ENCODE results near the gene PIP4K2A. TPM values are rescaled to one million over a fixed set of nuclear protein-coding genes. Genes with fewer than 3 reads are reported as not detected.

Gene PIP4K2A
- total and polyA plus RNA-seq, 12 donors: 12.3 to 70.6 (median 28.5) TPM

- 64 to 71% (median 69%) methylated on average over 4 of the region's 4 CpGs for WGBS, 4 donors
- Histone ChIP-seq H3K27ac (no peak overlapping the region), H3K27me3 (no peaks in the 10 kb centered on the region), H3K4me3 (no peak overlapping the region), H3K9me3 (replicated peaks in 1 of 3) (no peaks in the 10 kb centered on the region), H3K4me1 (replicated peaks in 1 of 2) (peaks cover 2 to 36% of the 10 kb centered on the region in 2 donors), H3K36me3 (replicated peaks in 1 of 2) (no peaks in the 10 kb centered on the region)
- no peak for DNase-seq
- intact Hi-C loops (cut with DNase I): no loop called here
- no peak for TF ChIP-seq POLR2A (IDR thresholded peaks at IDR 0.05)
- TF ChIP-seq, protein P1, sequence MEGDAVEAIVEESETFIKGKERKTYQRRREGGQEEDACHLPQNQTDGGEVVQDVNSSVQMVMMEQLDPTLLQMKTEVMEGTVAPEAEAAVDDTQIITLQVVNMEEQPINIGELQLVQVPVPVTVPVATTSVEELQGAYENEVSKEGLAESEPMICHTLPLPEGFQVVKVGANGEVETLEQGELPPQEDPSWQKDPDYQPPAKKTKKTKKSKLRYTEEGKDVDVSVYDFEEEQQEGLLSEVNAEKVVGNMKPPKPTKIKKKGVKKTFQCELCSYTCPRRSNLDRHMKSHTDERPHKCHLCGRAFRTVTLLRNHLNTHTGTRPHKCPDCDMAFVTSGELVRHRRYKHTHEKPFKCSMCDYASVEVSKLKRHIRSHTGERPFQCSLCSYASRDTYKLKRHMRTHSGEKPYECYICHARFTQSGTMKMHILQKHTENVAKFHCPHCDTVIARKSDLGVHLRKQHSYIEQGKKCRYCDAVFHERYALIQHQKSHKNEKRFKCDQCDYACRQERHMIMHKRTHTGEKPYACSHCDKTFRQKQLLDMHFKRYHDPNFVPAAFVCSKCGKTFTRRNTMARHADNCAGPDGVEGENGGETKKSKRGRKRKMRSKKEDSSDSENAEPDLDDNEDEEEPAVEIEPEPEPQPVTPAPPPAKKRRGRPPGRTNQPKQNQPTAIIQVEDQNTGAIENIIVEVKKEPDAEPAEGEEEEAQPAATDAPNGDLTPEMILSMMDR (IDR thresholded peaks at IDR 0.05): no peak
Observed at GRCh38 chr10:22643116-22643515, 71.3 kb downstream of the PIP4K2A start.

DNA sequence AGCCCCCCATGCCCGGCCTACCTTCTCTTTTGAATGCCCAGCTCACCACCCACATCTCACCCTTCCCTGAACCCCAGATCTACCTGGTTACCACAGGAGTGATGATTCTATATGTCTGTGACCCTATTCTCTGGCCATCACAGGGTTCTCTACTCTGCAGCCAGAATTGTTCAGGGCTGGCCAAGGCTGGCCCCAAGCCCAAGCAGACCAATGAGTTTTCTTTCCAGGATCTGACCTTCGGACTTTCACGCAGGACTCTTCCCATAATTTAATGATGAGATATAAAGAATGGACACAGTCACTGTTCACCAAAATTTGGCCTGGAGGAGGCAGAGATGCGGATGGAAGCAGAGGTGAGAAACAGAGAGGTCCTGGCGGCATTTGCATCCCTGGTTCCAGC lies 72.6 kb downstream of the PIP4K2A start:
- TF ChIP-seq POLR2A (IDR thresholded peaks at IDR 0.05): no peak
- TF ChIP-seq, protein P1 (IDR thresholded peaks at IDR 0.05): no peak
- no peak for DNase-seq
- Histone ChIP-seq H3K27me3 (no peaks in the 10 kb centered on the region), H3K4me1 (replicated peaks in 1 of 2) (peaks cover 0 to 24% of the 10 kb centered on the region in 2 donors), H3K27ac (no peak overlapping the region), H3K36me3 (replicated peaks in 1 of 2) (no peaks in the 10 kb centered on the region), H3K9me3 (replicated peaks in 1 of 3) (no peaks in the 10 kb centered on the region), H3K4me3 (no peak overlapping the region)
- WGBS, 4 donors: 85 to 94% (median 90%) methylated on average over 5 of the region's 5 CpGs
- intact Hi-C loops (cut with DNase I): no loop called here

DNA sequence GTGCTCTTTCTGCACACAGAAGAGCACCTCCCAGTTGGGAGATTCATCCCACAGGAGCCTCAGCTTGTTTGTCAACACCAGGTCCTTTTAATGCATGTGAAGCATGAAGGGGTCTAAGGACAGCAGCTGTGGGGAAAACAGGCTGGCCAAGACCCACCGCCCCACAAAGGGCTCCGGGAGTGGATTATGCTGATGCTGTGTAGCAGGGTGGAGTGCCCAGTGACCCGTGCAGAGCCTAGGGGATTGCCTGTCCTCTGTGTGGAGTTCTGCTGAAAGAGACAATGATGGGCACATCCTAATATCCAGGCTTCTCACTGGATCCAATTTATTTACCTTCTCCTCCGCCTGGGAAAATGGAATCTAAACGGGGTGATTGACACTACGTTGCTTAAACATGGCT lies 74.0 kb downstream of the PIP4K2A start:
- no peaks in the 10 kb centered on the region for H3K36me3 ChIP-seq (replicated peaks in 1 of 2)
- H3K4me3 ChIP-seq: no peak overlapping the region
- H3K27me3 ChIP-seq: no peaks in the 10 kb centered on the region
- intact Hi-C loops (cut with DNase I): no loop called here
- DNase-seq: no peak
- H3K27ac ChIP-seq: no peak overlapping the region
- H3K9me3 ChIP-seq (replicated peaks in 1 of 3): no peaks in the 10 kb centered on the region
- H3K4me1 ChIP-seq (replicated peaks in 1 of 2): peaks cover 0 to 18% of the 10 kb centered on the region in 2 donors
- 85 to 93% (median 91%) methylated on average over 4 to 6 of the region's 6 CpGs for WGBS, 4 donors
- TF ChIP-seq, protein P1 (IDR thresholded peaks at IDR 0.05): no peak
- no peak for TF ChIP-seq POLR2A (IDR thresholded peaks at IDR 0.05)

GRCh38 chr10:22638863-22639262 lies 75.5 kb downstream of the PIP4K2A start:
- H3K27ac ChIP-seq: no peak overlapping the region
- no peak overlapping the region for H3K4me3 ChIP-seq
- WGBS, 4 donors: 90 to 98% (median 94%) methylated on average over 1 of the region's 1 CpG
- H3K9me3 ChIP-seq (replicated peaks in 1 of 3): no peaks in the 10 kb centered on the region
- no peak for DNase-seq
- H3K27me3 ChIP-seq: no peaks in the 10 kb centered on the region
- TF ChIP-seq, protein P1 (IDR thresholded peaks at IDR 0.05): no peak
- TF ChIP-seq POLR2A (IDR thresholded peaks at IDR 0.05): no peak
- H3K4me1 ChIP-seq (replicated peaks in 1 of 2): peaks cover 0 to 18% of the 10 kb centered on the region in 2 donors
- no peaks in the 10 kb centered on the region for H3K36me3 ChIP-seq (replicated peaks in 1 of 2)
- intact Hi-C loops (cut with DNase I): no loop called here
